PC-3 (cell line): ENCODE measurements around the gene IL21R. TPM values are rescaled to one million over a fixed set of nuclear protein-coding genes. Genes with fewer than 3 reads are reported as not detected.

ENCODE experiments used
- ATAC-seq: fragments of 200-7000 bp; cut with Tn5 transposase; 2 replicates; pipeline ENCODE4 v1.9.1; 2020; ENCODE audit warnings: mild to moderate bottlenecking, moderate library complexity
- BruUV-seq: library from RNA; stranded (reverse); fragments of 400-500 nt; replicated peaks from 2 replicates; lab custom pipeline; 2021; lab: Mats Ljungman, UMichigan
- CTCF ChIA-PET: fragments of 300-600 bp; sonication (Branson Sonifier 250); formaldehyde crosslinking; loops from one replicate; lab custom pipeline; 2022; ENCODE audit warnings: antibody characterized with exemption; lab: Charles Lee
- POLR2A ChIA-PET: fragments of 300-600 bp; sonication (Branson Sonifier 250); formaldehyde crosslinking; loops from one replicate; lab custom pipeline; 2022; ENCODE audit warnings: antibody characterized with exemption; ENCODE audit not compliant: unreplicated experiment; lab: Charles Lee
- DNase-seq: peaks from one replicate; pipeline ENCODE4 v3.0.0-alpha.2; 2015
- H2AFZ ChIP-seq: fragments of 300-600 bp; sonication (generic); 2 replicates; pipeline ENCODE4 v1.6.0; 2016; ENCODE audit warnings: antibody characterized with exemption, low read length
- H3F3A ChIP-seq: fragments of 300-600 bp; sonication (generic); one replicate; pipeline ENCODE4 v1.6.0; 2017; ENCODE audit warnings: antibody characterized with exemption, low read length, control low read depth, mild to moderate bottlenecking; ENCODE audit not compliant: unreplicated experiment
- H3K27ac ChIP-seq: fragments of 300-600 bp; sonication (generic); 2 replicates; pipeline ENCODE4 v1.5.1; 2016; ENCODE audit warnings: mild to moderate bottlenecking, low read length
- H3K27me3 ChIP-seq: fragments of 300-600 bp; sonication (generic); 2 replicates; pipeline ENCODE4 v1.6.1; 2016; ENCODE audit warnings: low read length, mixed read lengths
- H3K36me3 ChIP-seq: fragments of 300-600 bp; sonication (generic); 2 replicates; pipeline ENCODE4 v1.6.1; 2016; ENCODE audit warnings: low read depth, mixed run types, low read length, mixed read lengths
- H3K4me1 ChIP-seq: fragments of 300-600 bp; sonication (generic); 2 replicates; pipeline ENCODE4 v1.5.1; 2016; ENCODE audit warnings: low read length; ENCODE audit not compliant: insufficient read depth
- H3K4me2 ChIP-seq: fragments of 300-600 bp; sonication (generic); 2 replicates; pipeline ENCODE4 v1.6.0; 2016; ENCODE audit warnings: low read length
- H3K4me3 ChIP-seq: fragments of 300-600 bp; sonication (generic); 2 replicates; pipeline ENCODE4 v1.5.1; 2016; ENCODE audit warnings: mild to moderate bottlenecking, low read length, mixed read lengths
- H3K79me2 ChIP-seq: fragments of 300-600 bp; sonication (generic); 2 replicates; pipeline ENCODE4 v1.6.1; 2017; ENCODE audit warnings: low read length, mixed read lengths
- H3K9ac ChIP-seq: fragments of 300-600 bp; sonication (generic); 2 replicates; pipeline ENCODE4 v1.6.0; 2016; ENCODE audit warnings: mild to moderate bottlenecking, low read length
- H3K9me2 ChIP-seq: fragments of 300-600 bp; sonication (generic); replicated peaks from 2 replicates; pipeline ENCODE4 v1.6.1; 2016; ENCODE audit warnings: mixed run types, low read length, mixed read lengths
- H3K9me3 ChIP-seq: fragments of 300-600 bp; sonication (generic); 2 replicates; pipeline ENCODE4 v1.6.1; 2016; ENCODE audit warnings: low read length, mixed read lengths
- H4K20me1 ChIP-seq: fragments of 300-600 bp; sonication (generic); 2 replicates; pipeline ENCODE4 v1.6.1; 2016; ENCODE audit warnings: low read length, mixed read lengths
- CTCF ChIP-seq: fragments of 300-600 bp; sonication (generic); conservative IDR thresholded peaks from 2 replicates; pipeline ENCODE4 v1.5.1; 2017; ENCODE audit warnings: antibody characterized with exemption, low read depth, mild to moderate bottlenecking, low read length
- EZH2 ChIP-seq: fragments of 300-600 bp; sonication (generic); IDR thresholded peaks from one replicate; pipeline ENCODE4 v1.6.1; 2017; ENCODE audit warnings: antibody characterized with exemption, mild to moderate bottlenecking, low read length; ENCODE audit not compliant: unreplicated experiment
- EZH2phosphoT487 ChIP-seq: fragments of 300-600 bp; sonication (generic); IDR thresholded peaks from 2 replicates; pipeline ENCODE4 v1.6.1; 2018; ENCODE audit warnings: mild to moderate bottlenecking, antibody characterized with exemption, low read length, borderline replicate concordance
- intact Hi-C: fragments of 100-400 bp; cut with micrococcal nuclease; formaldehyde crosslinking; loops from 2 replicates; pipeline ENCODE4 v1.9.0; 2023
- total RNA-seq: library from RNA; depleted of rRNA; stranded (reverse); fragments of >200 nt; gene quantifications from 2 replicates; pipeline ENCODE4 v1.2.3, GENCODE V29; 2014

Gene IL21R
- total RNA-seq, 1 experiment from 2014 or later = 0.55 TPM

GRCh38 chr16:27430512-27430911, 28.5 kb downstream of the IL21R start:
- no peak overlapping the region for H2AFZ ChIP-seq
- no peaks in the 10 kb centered on the region for H3K79me2 ChIP-seq
- intact Hi-C loops = no loop called here
- TF ChIP-seq CTCF (no peak), EZH2phosphoT487 (no peak), EZH2 (no peak)
- DNase-seq (no peak), ATAC-seq (no peak)
- no peaks in the 10 kb centered on the region for H3K27me3 ChIP-seq
- ChIA-PET CTCF (no interaction called here), POLR2A (no interaction called here)
- H3K4me3 ChIP-seq = no peak overlapping the region
- H3K4me2 ChIP-seq = no peak overlapping the region
- H3K9me2 ChIP-seq = no peaks in the 10 kb centered on the region
- no TSS peak for BruUV-seq
- H4K20me1 ChIP-seq = no peaks in the 10 kb centered on the region
- no peaks in the 10 kb centered on the region for H3K9me3 ChIP-seq
- no peak overlapping the region for H3K9ac ChIP-seq
- H3K36me3 ChIP-seq = no peaks in the 10 kb centered on the region
- H3K27ac ChIP-seq = no peak overlapping the region
- no peaks in the 10 kb centered on the region for H3F3A ChIP-seq
- H3K4me1 ChIP-seq = peaks cover 3% of the 10 kb centered on the region; the same call in 1 of the 2 replicates

- no peak overlapping the region for H3K27ac ChIP-seq
- intact Hi-C loops = no loop called here
- H4K20me1 ChIP-seq = no peaks in the 10 kb centered on the region
- no peaks in the 10 kb centered on the region for H3K9me3 ChIP-seq
- DNase-seq = no peak
- no peak overlapping the region for H2AFZ ChIP-seq
- TF ChIP-seq CTCF (no peak), EZH2 (no peak), EZH2phosphoT487 (no peak)
- H3F3A ChIP-seq = no peaks in the 10 kb centered on the region
- H3K4me2 ChIP-seq = no peak overlapping the region
- ChIA-PET POLR2A (no interaction called here), CTCF (no interaction called here)
- no peaks in the 10 kb centered on the region for H3K9me2 ChIP-seq
- no peaks in the 10 kb centered on the region for H3K79me2 ChIP-seq
- no peak for ATAC-seq
- H3K4me3 ChIP-seq = no peak overlapping the region
- no peaks in the 10 kb centered on the region for H3K27me3 ChIP-seq
- peaks cover 3% of the 10 kb centered on the region; the same call in 1 of the 2 replicates for H3K4me1 ChIP-seq
- no TSS peak for BruUV-seq
- no peak overlapping the region for H3K9ac ChIP-seq
- H3K36me3 ChIP-seq = no peaks in the 10 kb centered on the region
Measured at GRCh38 chr16:27430923-27431484, 29.0 kb downstream of the IL21R start.

GRCh38 chr16:27431773-27432532, 30.0 kb downstream of the IL21R start:
- Histone ChIP-seq H3K9me2 (no peaks in the 10 kb centered on the region), H3K27me3 (no peaks in the 10 kb centered on the region), H3K9me3 (no peaks in the 10 kb centered on the region), H3K4me1 (peaks cover 3% of the 10 kb centered on the region; the same call in 1 of the 2 replicates), H3K4me2 (no peak overlapping the region), H3K36me3 (no peaks in the 10 kb centered on the region), H4K20me1 (no peaks in the 10 kb centered on the region), H3F3A (no peaks in the 10 kb centered on the region), H3K9ac (no peak overlapping the region), H3K4me3 (no peak overlapping the region), H3K79me2 (no peaks in the 10 kb centered on the region), H3K27ac (no peak overlapping the region), H2AFZ (no peak overlapping the region)
- no peak for TF ChIP-seq CTCF
- no peak for TF ChIP-seq EZH2phosphoT487
- TF ChIP-seq EZH2 = no peak
- intact Hi-C loops = no loop called here
- no peak for ATAC-seq
- CTCF ChIA-PET = no interaction called here
- POLR2A ChIA-PET = no interaction called here
- peak; percentile 6 for DNase-seq
- no TSS peak for BruUV-seq
